ENCODE results near the gene SERTAD2.

GRCh38 chr2:64688909-64689308 is 35.2 kb upstream of the SERTAD2 start:
- TF ChIP-seq, protein P1, sequence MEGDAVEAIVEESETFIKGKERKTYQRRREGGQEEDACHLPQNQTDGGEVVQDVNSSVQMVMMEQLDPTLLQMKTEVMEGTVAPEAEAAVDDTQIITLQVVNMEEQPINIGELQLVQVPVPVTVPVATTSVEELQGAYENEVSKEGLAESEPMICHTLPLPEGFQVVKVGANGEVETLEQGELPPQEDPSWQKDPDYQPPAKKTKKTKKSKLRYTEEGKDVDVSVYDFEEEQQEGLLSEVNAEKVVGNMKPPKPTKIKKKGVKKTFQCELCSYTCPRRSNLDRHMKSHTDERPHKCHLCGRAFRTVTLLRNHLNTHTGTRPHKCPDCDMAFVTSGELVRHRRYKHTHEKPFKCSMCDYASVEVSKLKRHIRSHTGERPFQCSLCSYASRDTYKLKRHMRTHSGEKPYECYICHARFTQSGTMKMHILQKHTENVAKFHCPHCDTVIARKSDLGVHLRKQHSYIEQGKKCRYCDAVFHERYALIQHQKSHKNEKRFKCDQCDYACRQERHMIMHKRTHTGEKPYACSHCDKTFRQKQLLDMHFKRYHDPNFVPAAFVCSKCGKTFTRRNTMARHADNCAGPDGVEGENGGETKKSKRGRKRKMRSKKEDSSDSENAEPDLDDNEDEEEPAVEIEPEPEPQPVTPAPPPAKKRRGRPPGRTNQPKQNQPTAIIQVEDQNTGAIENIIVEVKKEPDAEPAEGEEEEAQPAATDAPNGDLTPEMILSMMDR (conservative IDR thresholded peaks at IDR 0.05; ENCODE audit: low read depth in 2 of 2), result no peak
- no peak for TF ChIP-seq EZH2 (IDR thresholded peaks at IDR 0.05; ENCODE audit: low read depth, unreplicated experiment)
- no peak for TF ChIP-seq EZH2phosphoT487 (IDR thresholded peaks at IDR 0.05; ENCODE audit: unreplicated experiment)
- no peak for TF ChIP-seq POLR2AphosphoS5 (IDR thresholded peaks at IDR 0.05; ENCODE audit: low read depth)
- no peak for TF ChIP-seq JUNB (IDR thresholded peaks at IDR 0.05; ENCODE audit: unreplicated experiment)
- TF ChIP-seq REST (IDR thresholded peaks at IDR 0.05; ENCODE audit: unreplicated experiment), result no peak
- TF ChIP-seq ZNF331 (CRISPR knock-in tag; IDR thresholded peaks at IDR 0.05; ENCODE audit: low read depth), result no peak
- no peak for TF ChIP-seq CREB1 (CRISPR knock-in tag; IDR thresholded peaks at IDR 0.05; ENCODE audit: low read depth)
- TF ChIP-seq STAT1 (IDR thresholded peaks at IDR 0.05; ENCODE audit: unreplicated experiment), result no peak
- TF ChIP-seq ZNF114 (CRISPR knock-in tag; IDR thresholded peaks at IDR 0.05), result no peak
- no peak for TF ChIP-seq ETS1 (IDR thresholded peaks at IDR 0.05)

All from GM23338 (cell line).